HG02938 (cell line): ENCODE measurements around the gene CCM2.

Source experiments
- ATAC-seq: cut with Tn5 transposase; IDR thresholded peaks from one replicate; pipeline ENCODE4 v1.9.1; 2021; ENCODE audit warnings: mild to moderate bottlenecking, moderate library complexity; ENCODE audit not compliant: unreplicated experiment

The CCM2 gene

GRCh38 chr7:45000093-45001032, at the start of gene CCM2:
Gene CCM2 (plus strand): TSS chr7:45000201. CDS start chr7:45000334, 133 bp downstream.
- ATAC-seq = no peak

DNA sequence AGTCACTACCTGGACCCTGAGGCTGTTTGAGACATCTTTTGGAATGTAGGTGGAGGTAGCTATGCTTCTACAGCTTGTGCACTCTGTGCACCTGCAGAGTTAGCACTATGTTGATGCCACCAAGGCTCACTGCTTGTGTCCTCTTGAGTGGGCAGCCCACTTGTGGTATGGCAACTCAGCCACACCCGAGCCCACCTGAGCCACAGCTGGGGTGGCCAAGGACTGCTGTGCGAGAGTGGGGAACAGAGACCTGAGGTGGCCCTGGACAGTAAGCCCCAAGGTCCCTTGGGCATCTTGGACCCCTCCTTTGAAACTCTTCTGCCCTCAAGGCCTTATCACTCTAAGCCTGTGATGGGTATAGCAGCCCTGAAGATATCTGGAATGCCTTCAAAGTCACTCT, 46.8 kb upstream of the CCM2 start:
- no peak for ATAC-seq

DNA sequence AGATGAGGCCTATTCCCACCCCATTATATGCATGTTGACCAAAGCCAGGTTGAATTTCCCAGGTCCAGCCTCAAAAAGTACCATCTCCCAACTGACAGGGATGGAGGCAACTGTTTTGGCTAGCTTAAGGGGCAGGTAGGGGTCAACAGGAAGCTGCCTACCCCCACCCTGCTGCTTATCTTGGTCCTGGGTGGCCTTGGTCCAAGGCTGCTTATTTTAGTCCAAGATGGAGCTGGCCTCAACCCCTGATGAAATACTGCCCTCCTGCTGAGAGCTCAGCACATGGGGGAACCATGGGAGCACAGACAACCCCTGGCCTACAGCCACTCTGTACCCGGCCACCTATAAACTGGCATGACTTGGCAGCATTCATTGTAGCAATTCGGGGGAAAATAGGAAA, 44.3 kb upstream of the CCM2 start:
- no peak for ATAC-seq

DNA sequence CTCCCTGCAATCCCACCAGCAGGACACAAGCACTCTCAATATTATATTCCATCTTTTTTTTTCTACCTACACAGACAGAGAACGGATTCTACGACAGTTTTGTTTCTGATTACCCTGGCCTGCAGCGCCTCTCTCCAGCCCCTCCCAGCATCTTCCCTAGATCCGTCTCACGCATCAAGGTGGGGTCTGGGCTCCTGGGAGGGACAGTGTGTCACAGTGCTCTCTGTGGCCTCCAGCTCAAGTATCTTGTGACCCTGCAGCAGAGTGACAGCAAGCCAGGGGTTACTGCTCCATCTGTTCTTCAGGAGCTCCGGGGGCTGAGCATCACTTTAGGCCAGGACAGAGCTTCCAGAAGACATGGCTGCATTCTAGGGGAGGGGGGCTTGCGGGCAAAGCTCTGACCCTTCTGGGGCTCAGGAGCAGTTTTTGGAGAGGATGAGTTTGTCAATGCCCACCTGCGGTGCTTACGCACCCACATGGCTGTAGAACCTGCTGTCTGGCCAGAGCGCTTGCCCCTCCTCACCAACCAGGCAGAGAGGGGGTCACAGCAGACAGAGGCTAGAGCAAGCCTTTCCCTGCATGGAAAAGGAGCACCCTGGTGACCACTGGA, 43.7 kb upstream of the CCM2 start:
- ATAC-seq = no peak

DNA sequence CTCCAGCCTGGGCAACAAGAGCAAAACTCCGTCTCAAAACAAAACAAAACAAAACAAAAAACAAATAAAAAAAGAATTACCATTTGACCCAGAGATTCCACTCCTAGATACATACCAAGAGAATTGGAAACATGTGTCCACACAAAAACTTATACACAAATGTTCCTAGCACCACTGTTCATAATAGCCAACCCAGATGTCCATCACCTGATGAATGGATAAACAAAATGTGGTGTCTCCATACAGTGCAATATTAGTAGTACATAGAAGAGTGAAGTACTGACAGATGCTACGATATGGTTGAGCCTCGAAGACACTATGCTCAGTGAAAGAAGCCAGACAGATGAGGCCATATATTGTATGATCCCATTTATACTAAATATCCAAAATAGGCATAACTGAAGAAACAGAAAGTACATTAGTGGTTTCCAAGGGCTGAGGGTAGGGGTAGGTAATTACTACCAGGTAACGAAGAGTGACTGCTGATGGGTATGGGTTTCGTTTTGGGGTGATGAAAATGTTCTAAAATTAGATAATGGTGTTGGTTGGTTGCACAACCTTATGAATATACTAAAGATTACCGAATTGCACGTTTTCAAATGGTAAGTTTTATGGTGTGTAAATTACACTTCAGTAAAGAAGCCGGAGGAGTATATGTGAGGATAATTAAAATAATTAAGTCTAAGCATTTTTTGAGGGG, 41.2 kb upstream of the CCM2 start:
- no peak for ATAC-seq

DNA sequence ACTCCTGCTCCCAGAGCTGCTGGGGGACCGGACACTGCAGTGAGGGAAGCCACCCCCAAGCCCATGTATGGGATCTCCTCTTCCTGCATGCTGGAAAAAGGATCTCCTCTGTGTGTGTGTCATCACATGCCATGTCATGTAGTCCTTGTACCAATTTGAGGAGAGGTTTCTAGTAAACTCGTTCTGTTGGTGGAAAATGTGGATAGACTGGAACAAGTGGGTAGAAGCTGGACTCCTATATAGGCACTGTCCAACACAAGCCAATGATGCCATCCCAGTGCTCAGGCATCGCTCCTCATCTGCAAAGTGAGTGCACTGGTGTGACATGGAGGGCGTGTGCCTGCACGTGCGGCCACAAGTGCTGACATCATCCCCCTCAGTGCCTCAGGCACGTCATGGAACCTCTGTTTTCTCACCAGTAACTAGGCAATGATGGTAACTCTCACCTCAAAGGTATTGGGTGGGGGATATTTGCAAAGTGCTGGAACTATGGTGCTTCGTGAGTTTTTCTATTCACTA, 40.5 kb upstream of the CCM2 start:
- ATAC-seq = no peak

DNA sequence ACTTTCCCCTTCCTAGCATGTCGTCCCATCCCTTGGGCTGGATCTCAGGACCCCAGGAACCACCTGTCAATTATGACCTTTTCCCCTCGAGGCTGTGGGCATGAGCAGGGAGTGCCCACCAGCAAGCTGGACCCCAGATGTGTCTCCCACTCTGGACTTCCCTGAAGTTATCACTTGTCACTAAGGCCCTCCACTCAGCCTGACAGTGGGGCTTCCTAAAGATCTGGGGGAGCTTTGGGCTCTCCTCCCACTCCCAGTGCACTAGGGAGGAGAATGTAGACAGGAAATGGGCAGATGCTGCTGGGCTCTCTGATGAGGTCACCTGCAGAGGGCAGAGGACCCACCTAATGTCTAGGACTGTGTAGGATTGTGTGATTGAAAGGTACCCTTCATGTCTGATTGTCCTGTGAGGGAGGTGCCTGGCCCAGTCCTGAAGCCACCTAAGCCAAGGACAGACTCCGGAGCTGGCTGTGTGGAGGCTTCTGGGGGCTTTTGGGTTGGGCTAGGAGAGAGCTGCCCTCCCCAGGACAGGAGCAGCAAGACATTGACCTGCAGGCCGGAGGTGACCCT, 39.9 kb upstream of the CCM2 start:
- ATAC-seq = no peak

DNA sequence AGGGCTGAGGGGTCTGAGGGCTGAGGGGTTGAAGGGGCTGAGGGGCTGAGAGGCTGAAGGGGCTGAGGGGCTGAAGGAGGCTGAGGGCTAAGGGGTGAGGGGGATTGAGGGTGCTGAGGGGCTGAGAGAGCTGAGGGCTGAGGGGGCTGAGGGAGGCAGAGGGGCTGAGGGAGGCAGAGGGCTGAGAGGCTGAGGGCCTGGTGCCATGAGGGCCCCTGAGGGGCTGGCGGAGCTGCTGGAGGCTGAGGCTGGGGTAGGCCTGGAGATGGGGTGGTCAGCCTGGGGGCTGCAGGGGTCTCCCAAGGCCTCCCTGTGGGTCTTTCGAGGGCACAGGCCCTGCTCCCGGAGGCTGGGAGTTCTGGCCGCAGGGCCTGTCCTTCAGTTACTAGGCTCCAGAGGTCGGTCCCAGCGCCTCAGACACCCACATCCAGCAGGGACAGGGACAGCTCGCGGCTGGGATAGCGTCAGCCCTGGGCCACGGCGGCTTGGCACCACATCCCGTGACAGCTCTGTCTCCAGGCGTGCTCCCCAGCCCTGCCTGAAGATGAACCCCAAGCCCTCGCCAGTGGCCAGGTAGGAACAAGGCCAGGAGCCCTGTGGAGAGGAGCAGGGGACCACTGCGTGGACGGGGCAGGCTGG, 38.0 kb upstream of the CCM2 start:
- no peak for ATAC-seq

DNA sequence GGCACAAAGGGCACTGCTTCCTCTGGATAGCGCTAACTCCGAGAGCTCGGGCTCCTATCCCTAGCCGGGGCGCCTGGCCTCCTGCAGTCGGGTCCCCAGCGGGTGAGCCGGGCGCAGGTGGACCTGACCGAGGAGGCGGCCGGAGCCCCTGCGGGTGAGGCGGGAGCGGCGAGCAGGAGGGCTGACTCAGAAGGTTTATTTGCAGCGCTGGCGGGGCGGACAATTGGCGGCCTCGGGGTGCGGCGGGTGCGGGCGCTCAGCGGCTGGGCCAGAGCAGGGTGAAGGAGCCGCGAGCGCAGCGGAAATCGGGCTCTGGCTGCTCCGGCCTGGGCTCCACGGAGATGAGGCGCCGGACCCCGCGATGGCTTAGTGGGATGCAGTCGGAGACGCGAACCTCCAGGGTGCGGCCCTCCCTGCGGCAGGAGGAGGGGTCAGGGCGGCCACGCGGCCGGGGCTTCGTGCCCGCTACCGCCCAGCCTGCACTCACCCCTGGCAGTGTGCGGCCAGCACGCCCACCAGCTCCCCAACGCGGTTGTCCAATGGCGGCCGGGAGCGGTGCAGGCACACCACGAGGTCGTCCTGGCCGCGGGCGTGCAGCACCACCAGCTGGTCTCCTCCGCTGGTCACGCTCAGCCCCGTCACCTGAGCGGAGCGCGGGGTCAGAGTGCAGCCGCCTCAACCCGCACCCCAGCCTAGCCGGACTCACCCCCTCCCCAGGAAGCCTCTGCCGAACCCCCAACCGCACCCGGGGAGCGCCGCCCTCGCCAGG, 37.3 kb upstream of the CCM2 start:
- no peak for ATAC-seq

GRCh38 chr7:44963364-44964290, 36.4 kb upstream of the CCM2 start:
- no peak for ATAC-seq

DNA sequence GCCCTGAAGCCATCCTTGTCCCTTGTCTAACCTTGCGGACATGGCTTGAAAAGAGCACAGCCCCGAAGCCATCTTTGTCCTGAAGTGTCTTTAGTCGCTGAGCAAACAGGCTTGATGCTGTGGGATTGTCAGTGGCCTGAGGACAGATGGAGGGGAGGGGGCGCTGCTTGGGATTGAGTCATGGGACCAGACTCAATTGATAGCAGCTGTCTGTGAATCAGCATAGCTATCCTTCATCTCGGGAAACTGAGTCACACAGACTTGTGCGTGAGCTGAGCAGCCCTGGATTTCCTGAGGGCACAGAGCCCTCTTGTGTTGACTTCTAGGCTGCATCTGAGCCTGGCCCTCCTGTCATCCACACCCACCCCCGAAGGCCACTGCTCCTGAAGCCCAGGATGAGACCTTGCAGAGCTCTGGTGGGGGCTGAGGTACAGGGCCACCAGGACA, 35.6 kb upstream of the CCM2 start:
- ATAC-seq = no peak

DNA sequence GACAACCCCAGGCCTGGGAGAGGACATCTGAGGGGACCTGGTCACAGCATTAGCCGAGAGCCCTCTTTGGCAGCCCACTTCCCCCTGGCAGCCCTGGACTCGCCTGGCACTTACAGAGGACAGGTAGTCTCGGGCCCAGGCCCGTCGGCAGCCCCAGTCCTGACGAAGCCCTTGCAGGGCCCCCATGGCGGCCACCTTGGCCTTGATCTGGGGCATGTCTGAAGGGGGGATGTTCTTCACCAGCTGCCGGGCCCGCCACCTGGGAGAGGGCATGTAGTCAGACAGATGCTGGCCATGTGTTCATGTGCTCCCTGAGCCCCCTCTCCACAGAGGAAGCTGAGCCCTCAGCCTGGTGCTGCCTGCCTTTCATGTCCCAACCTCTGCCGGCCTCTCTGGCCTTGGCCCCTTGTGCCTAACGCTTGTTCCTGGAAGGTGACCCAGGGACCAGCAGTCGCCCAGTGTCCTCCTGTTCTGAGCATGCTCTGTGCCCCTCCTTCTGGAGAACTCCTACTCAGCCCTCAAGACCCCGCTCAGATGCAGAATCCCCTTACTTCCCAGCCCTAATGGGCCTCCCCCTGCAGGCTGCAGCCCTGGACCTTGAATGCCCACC, 35.1 kb upstream of the CCM2 start:
- no peak for ATAC-seq

GRCh38 chr7:44965441-44965903, 34.5 kb upstream of the CCM2 start:
- no peak for ATAC-seq

- no peak for ATAC-seq
Measured at GRCh38 chr7:44965937-44966730, 33.9 kb upstream of the CCM2 start.

- ATAC-seq = no peak
Measured at GRCh38 chr7:44966731-44967538, 33.1 kb upstream of the CCM2 start.

GRCh38 chr7:44967571-44968446, 32.2 kb upstream of the CCM2 start:
- no peak for ATAC-seq
